Testis (tissue), 2 donors: Measurements from ENCODE around the gene KIRREL1.

Source experiments
- POLR2A ChIP-seq: fragments of 450-650 bp; IDR thresholded peaks from one replicate; pipeline ENCODE4 v1.6.1; 2017; ENCODE audit warnings: antibody characterized with exemption, mild to moderate bottlenecking, moderate library complexity
- TF ChIP-seq, protein P1 (sequence below), 3 experiments: fragments of 450-650 bp in 2 of 3; fragments of 200-600 bp in 1 of 3; sonication (generic) in 1 of 3; IDR thresholded peaks; one replicate each; pipeline ENCODE4 v1.5.1; 2016 to 2019; ENCODE audit warnings: antibody characterized with exemption in 3 of 3, mild to moderate bottlenecking in 2 of 3, moderate library complexity in 1 of 3

DNA sequence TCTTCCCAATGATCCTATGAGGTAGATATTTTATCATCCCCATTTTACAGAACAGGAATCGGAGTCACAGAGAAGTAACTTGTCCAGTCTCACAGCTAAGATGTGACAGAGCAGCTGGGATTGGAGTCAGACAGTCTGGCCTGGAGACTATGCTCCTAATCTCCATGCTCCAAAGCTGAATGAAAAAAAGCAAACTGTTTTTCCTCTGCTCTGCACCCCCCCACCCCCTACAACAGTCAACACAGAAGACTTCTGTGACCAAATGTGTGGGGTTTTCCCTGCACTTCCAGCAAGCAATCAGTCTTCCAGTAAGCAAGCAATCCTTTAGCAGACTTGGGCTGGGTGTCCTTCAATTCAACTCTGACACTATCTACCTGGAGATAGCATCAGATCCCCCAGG is 33.2 kb downstream of the KIRREL1 start:
- TF ChIP-seq, protein P1, sequence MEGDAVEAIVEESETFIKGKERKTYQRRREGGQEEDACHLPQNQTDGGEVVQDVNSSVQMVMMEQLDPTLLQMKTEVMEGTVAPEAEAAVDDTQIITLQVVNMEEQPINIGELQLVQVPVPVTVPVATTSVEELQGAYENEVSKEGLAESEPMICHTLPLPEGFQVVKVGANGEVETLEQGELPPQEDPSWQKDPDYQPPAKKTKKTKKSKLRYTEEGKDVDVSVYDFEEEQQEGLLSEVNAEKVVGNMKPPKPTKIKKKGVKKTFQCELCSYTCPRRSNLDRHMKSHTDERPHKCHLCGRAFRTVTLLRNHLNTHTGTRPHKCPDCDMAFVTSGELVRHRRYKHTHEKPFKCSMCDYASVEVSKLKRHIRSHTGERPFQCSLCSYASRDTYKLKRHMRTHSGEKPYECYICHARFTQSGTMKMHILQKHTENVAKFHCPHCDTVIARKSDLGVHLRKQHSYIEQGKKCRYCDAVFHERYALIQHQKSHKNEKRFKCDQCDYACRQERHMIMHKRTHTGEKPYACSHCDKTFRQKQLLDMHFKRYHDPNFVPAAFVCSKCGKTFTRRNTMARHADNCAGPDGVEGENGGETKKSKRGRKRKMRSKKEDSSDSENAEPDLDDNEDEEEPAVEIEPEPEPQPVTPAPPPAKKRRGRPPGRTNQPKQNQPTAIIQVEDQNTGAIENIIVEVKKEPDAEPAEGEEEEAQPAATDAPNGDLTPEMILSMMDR (IDR thresholded peaks at IDR 0.05), result no peak
- no peak for TF ChIP-seq POLR2A
